K562 (cell line): ENCODE measurements around the gene ARL4C. TPM values are rescaled to one million over a fixed set of nuclear protein-coding genes. Genes with fewer than 3 reads are reported as not detected.

ENCODE experiments used
- ARHGAP35 ChIP-seq: fragments of 450-650 bp; IDR thresholded peaks from 2 replicates; pipeline ENCODE4 v1.6.1; 2018; ENCODE audit not compliant: partially characterized antibody
- ELK1 ChIP-seq: sonication (generic); formaldehyde crosslinking; IDR thresholded peaks from 2 replicates; pipeline ENCODE4 v1.8.1; 2022; ENCODE audit warnings: missing genetic modification reagents
- FOXJ3 ChIP-seq: sonication (generic); formaldehyde crosslinking; IDR thresholded peaks from 2 replicates; pipeline ENCODE4 v1.4.0; 2020; ENCODE audit warnings: mild to moderate bottlenecking, missing genetic modification reagents
- FOXK1 ChIP-seq: sonication (generic); formaldehyde crosslinking; IDR thresholded peaks from 2 replicates; pipeline ENCODE4 v1.8.0; 2022; ENCODE audit warnings: missing genetic modification reagents, mild to moderate bottlenecking, borderline replicate concordance
- HCFC1 ChIP-seq: IDR thresholded peaks from 2 replicates; pipeline ENCODE4 v1.6.1; 2012; ENCODE audit warnings: low read depth, low read length, improper control_type of control experiment
- NFATC3 ChIP-seq: fragments of 450-650 bp; IDR thresholded peaks from 2 replicates; pipeline ENCODE4 v1.6.1; 2017; ENCODE audit warnings: mild to moderate bottlenecking
- ZBTB11 ChIP-seq, 3 experiments: fragments of 200-800 bp in 1 of 3; fragments of 250-450 bp in 1 of 3; fragments of 450-650 bp in 1 of 3; sonication (Bioruptor Pico) in 1 of 3; sonication (Bioruptor generic) in 1 of 3; formaldehyde crosslinking in 1 of 3; IDR thresholded peaks; 2 replicates each; pipeline versions ENCODE4 v1.6.1 to v1.8.0; 2016 to 2022; ENCODE audit warnings: mild to moderate bottlenecking in 2 of 3, missing genetic modification characterization in 2 of 3, missing compliant biosample characterization in 1 of 3, moderate library complexity in 1 of 3
- ZBTB49 ChIP-seq: sonication (generic); formaldehyde crosslinking; IDR thresholded peaks from 2 replicates; pipeline ENCODE4 v1.8.0; 2022; ENCODE audit warnings: missing genetic modification reagents, mild to moderate bottlenecking, borderline replicate concordance
- polyA plus RNA-seq, 8 experiments: library from polyadenylated mRNA; depleted of rRNA in 4 of 8; stranded (reverse) in 5 of 8; unstranded in 3 of 8; fragments of >200 nt; fragmentation: Nextera tagmentation in 2 of 8; fragmentation: Illumina TruSeq in 1 of 8; extraction: Ambion mirVana in 2 of 8; extraction: Trizol in 1 of 8; gene quantifications; 2 replicates each; pipeline versions ENCODE4 v1.2.1 to v1.2.3, GENCODE V29; 2011 to 2014; ENCODE audit warnings: inconsistent platforms in 1 of 8, missing spikeins in 1 of 8
- total RNA-seq, 7 experiments: library from RNA; depleted of rRNA in 6 of 7; stranded (reverse); fragments of >200 nt in 6 of 7; fragmentation: Illumina TruSeq in 2 of 7; extraction: Trizol in 2 of 7; gene quantifications; 2 replicates each; pipeline versions ENCODE4 v1.2.1 to v1.2.3, GENCODE V29; 2011 to 2021; ENCODE audit warnings: low replicate concordance in 1 of 7

Gene ARL4C
- total and polyA plus RNA-seq, 9 of the 15 experiments (the other 6 are each of a cell fraction or from before 2014, with no cell fraction given): 0.03 to 0.11 (median 0.04) TPM; not detected in 5

DNA sequence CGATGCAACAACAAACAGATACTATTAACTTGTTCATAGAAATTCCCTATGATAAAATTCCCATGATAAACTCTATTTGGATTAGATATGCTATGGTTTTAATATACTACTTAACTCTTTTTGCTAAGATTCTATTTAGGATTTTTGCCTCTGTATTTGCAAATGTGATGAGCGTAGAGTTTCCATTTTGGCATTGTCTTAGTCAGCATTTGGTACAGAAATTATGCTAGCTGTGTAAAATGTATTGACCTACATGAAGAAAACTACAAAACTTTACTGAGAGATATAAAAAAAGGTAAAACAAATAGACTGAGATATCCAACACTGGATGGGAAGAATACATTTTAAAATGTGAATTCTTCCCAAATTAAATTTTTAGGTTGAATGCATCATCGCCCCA is 29.8 kb upstream of the ARL4C start (continued):
- TF ChIP-seq ZBTB49 (no peak), FOXK1 (CRISPR knock-in tag) (no peak), FOXJ3 (CRISPR knock-in tag) (no peak), ARHGAP35 (no peak), HCFC1 (no peak), ELK1 (CRISPR knock-in tag) (no peak), NFATC3 (no peak), ZBTB11 (CRISPR knock-in tag; IDR thresholded peaks at IDR 0.05) (no peak)
- TF ChIP-seq, all 486 proteins: peak for 0
